ENCODE measurements around the gene GCH1. TPM values are rescaled to one million over a fixed set of nuclear protein-coding genes. Genes with fewer than 3 reads are reported as not detected.
A peak's percentile ranks its signal among the peaks of the same experiment; 100 is the strongest.

Gene GCH1
- total RNA-seq, 1 donor from 2014 or later, result 9.0 TPM

- TF ChIP-seq CTCF (IDR thresholded peaks at IDR 0.05) (no peak), EZH2 (IDR thresholded peaks at IDR 0.05) (no peak), EZH2phosphoT487 (IDR thresholded peaks at IDR 0.05) (no peak)
- Mint-ChIP-seq H3K27ac (peak overlapping the region; percentile 90), H3K4me1 (peaks cover 37% of the 10 kb centered on the region), H3K27me3 (ENCODE audit: insufficient read depth, low read depth) (peaks cover 7% of the 10 kb centered on the region), H3K36me3 (no peaks in the 10 kb centered on the region), H3K4me3 (peak overlapping the region; percentile 68), H3K9me3 (peaks cover 5% of the 10 kb centered on the region)
- Histone ChIP-seq H4K20me1 (ENCODE audit: low read depth) (no peaks in the 10 kb centered on the region), H3K9ac (no peak overlapping the region), H3K36me3 (no peaks in the 10 kb centered on the region), H3K27ac (no peak overlapping the region), H3K27me3 (no peaks in the 10 kb centered on the region), H3F3A (ENCODE audit: low read depth) (peaks cover 13% of the 10 kb centered on the region), H3K4me3 (no peak overlapping the region), H3K4me1 (peaks cover 21% of the 10 kb centered on the region), H2AFZ (replicated peaks) (no peak overlapping the region), H3K4me2 (peak overlapping the region; percentile 52), H3K9me3 (ENCODE audit: low read depth) (no peaks in the 10 kb centered on the region), H3K79me2 (ENCODE audit: low read depth) (no peaks in the 10 kb centered on the region)
- DNase-seq (ENCODE audit: low spot score), result peak; percentile 44
These were observed 84.2 kb downstream of the GCH1 start for GRCh38 chr14:54818201-54819133.

- Mint-ChIP-seq H3K4me3 (peak overlapping the region; percentile 12), H3K9me3 (peaks cover 4% of the 10 kb centered on the region), H3K4me1 (peaks cover 37% of the 10 kb centered on the region), H3K27me3 (ENCODE audit: insufficient read depth, low read depth) (peaks cover 7% of the 10 kb centered on the region), H3K36me3 (no peaks in the 10 kb centered on the region), H3K27ac (peak overlapping the region; percentile 27)
- Histone ChIP-seq H4K20me1 (ENCODE audit: low read depth) (no peaks in the 10 kb centered on the region), H2AFZ (replicated peaks) (no peak overlapping the region), H3K36me3 (no peaks in the 10 kb centered on the region), H3K9ac (no peak overlapping the region), H3K79me2 (ENCODE audit: low read depth) (no peaks in the 10 kb centered on the region), H3K27me3 (no peaks in the 10 kb centered on the region), H3K4me3 (no peak overlapping the region), H3K4me1 (peaks cover 21% of the 10 kb centered on the region), H3K4me2 (peak overlapping the region; percentile 52), H3F3A (ENCODE audit: low read depth) (peaks cover 13% of the 10 kb centered on the region), H3K27ac (no peak overlapping the region), H3K9me3 (ENCODE audit: low read depth) (no peaks in the 10 kb centered on the region)
- peak; percentile 18 for DNase-seq (ENCODE audit: low spot score)
- TF ChIP-seq EZH2 (IDR thresholded peaks at IDR 0.05) (no peak), EZH2phosphoT487 (IDR thresholded peaks at IDR 0.05) (no peak), CTCF (IDR thresholded peaks at IDR 0.05) (no peak)
These were observed 85.1 kb downstream of the GCH1 start for GRCh38 chr14:54817506-54817905.

GRCh38 chr14:54816450-54816849 lies 86.2 kb downstream of the GCH1 start:
- no peak overlapping the region for H3K4me3 ChIP-seq
- peaks cover 13% of the 10 kb centered on the region for H3F3A ChIP-seq (ENCODE audit: low read depth)
- H3K4me2 ChIP-seq, result no peak overlapping the region
- H3K27me3 ChIP-seq, result no peaks in the 10 kb centered on the region
- Mint-ChIP-seq H3K27me3 (ENCODE audit: insufficient read depth, low read depth) (peaks cover 7% of the 10 kb centered on the region), H3K4me3 (no peak overlapping the region), H3K27ac (no peak overlapping the region), H3K9me3 (no peaks in the 10 kb centered on the region), H3K36me3 (no peaks in the 10 kb centered on the region), H3K4me1 (peaks cover 37% of the 10 kb centered on the region)
- H3K27ac ChIP-seq, result no peak overlapping the region
- no peaks in the 10 kb centered on the region for H3K9me3 ChIP-seq (ENCODE audit: low read depth)
- no peaks in the 10 kb centered on the region for H4K20me1 ChIP-seq (ENCODE audit: low read depth)
- DNase-seq (ENCODE audit: low spot score), result no peak
- TF ChIP-seq EZH2 (IDR thresholded peaks at IDR 0.05), result no peak
- no peak for TF ChIP-seq EZH2phosphoT487 (IDR thresholded peaks at IDR 0.05)
- no peak for TF ChIP-seq CTCF (IDR thresholded peaks at IDR 0.05)
- H2AFZ ChIP-seq (replicated peaks), result no peak overlapping the region
- H3K4me1 ChIP-seq, result peaks cover 21% of the 10 kb centered on the region
- no peaks in the 10 kb centered on the region for H3K79me2 ChIP-seq (ENCODE audit: low read depth)
- H3K9ac ChIP-seq, result no peak overlapping the region
- H3K36me3 ChIP-seq, result no peaks in the 10 kb centered on the region
